HepG2 (cell line): ENCODE data around the gene NAT14. TPM values are rescaled to one million over a fixed set of nuclear protein-coding genes. Genes with fewer than 3 reads are reported as not detected.

Experiments
- CSRNP2 ChIP-seq: sonication (generic); formaldehyde crosslinking; conservative IDR thresholded peaks from 2 replicates; pipeline ENCODE4 v1.8.0; 2022; ENCODE audit warnings: low read depth, missing genetic modification reagents
- KLF15 ChIP-seq: sonication (generic); formaldehyde crosslinking; IDR thresholded peaks from 2 replicates; pipeline ENCODE4 v1.8.1; 2023; ENCODE audit warnings: borderline replicate concordance, mild to moderate bottlenecking, inconsistent platforms, missing genetic modification reagents, mixed read lengths
- LRRFIP1 ChIP-seq: sonication (generic); formaldehyde crosslinking; conservative IDR thresholded peaks from 2 replicates; pipeline ENCODE4 v1.4.0; 2020; ENCODE audit warnings: missing genetic modification reagents
- MLLT10 ChIP-seq: sonication (generic); formaldehyde crosslinking; IDR thresholded peaks from 2 replicates; pipeline ENCODE4 v1.4.0; 2020; ENCODE audit warnings: missing genetic modification reagents
- RBFOX2 ChIP-seq: fragments of 200-400 bp; formaldehyde crosslinking; IDR thresholded peaks from 2 replicates; pipeline ENCODE4 v1.6.1; 2017; ENCODE audit warnings: low read depth, mild to moderate bottlenecking, low read length
- TCF12 ChIP-seq, 2 experiments: fragments of 450-650 bp in 1 of 2; sonication (generic) in 1 of 2; formaldehyde crosslinking in 1 of 2; IDR thresholded peaks; 2 replicates each; pipeline versions ENCODE4 v1.6.1 to v1.8.0; 2017 to 2022; ENCODE audit warnings: antibody characterized with exemption in 1 of 2, mild to moderate bottlenecking in 1 of 2, missing genetic modification reagents in 1 of 2, moderate library complexity in 1 of 2
- TRAFD1 ChIP-seq: sonication (generic); formaldehyde crosslinking; IDR thresholded peaks from 2 replicates; pipeline ENCODE4 v1.5.1; 2020; ENCODE audit warnings: missing genetic modification reagents, mild to moderate bottlenecking, borderline replicate concordance
- ZBTB33 ChIP-seq: sonication (generic); formaldehyde crosslinking; IDR thresholded peaks from 2 replicates; pipeline ENCODE4 v1.4.0; 2020; ENCODE audit warnings: missing genetic modification reagents
- ZNF263 ChIP-seq: sonication (generic); formaldehyde crosslinking; IDR thresholded peaks from 2 replicates; pipeline ENCODE4 v1.4.0; 2020; ENCODE audit warnings: missing genetic modification reagents
- ZNF276 ChIP-seq: sonication (generic); formaldehyde crosslinking; IDR thresholded peaks from 2 replicates; pipeline ENCODE4 v1.4.0; 2020; ENCODE audit warnings: mild to moderate bottlenecking, low read depth, missing genetic modification reagents
- ZNF354B ChIP-seq: sonication (generic); formaldehyde crosslinking; IDR thresholded peaks from 2 replicates; pipeline ENCODE4 v1.8.0; 2022; ENCODE audit warnings: mild to moderate bottlenecking, missing genetic modification reagents
- ZNF430 ChIP-seq: sonication (generic); formaldehyde crosslinking; IDR thresholded peaks from 2 replicates; pipeline ENCODE4 v1.9.0; 2021; ENCODE audit warnings: mild to moderate bottlenecking, missing genetic modification reagents
- ZNF432 ChIP-seq: sonication (generic); formaldehyde crosslinking; IDR thresholded peaks from 2 replicates; pipeline ENCODE4 v1.5.0; 2020; ENCODE audit warnings: missing genetic modification reagents, mild to moderate bottlenecking, borderline replicate concordance
- ZNF503 ChIP-seq: sonication (generic); formaldehyde crosslinking; IDR thresholded peaks from 2 replicates; pipeline ENCODE4 v1.4.0; 2020; ENCODE audit warnings: missing genetic modification reagents
- polyA plus RNA-seq, 8 experiments: library from polyadenylated mRNA; depleted of rRNA in 3 of 8; stranded (reverse) in 7 of 8; unstranded in 1 of 8; fragments of >200 nt; fragmentation: Illumina TruSeq in 4 of 8; extraction: Trizol in 4 of 8; gene quantifications; 2 replicates each; pipeline versions ENCODE4 v1.2.1 to v1.2.3, GENCODE V29; 2011 to 2016; ENCODE audit warnings: low read depth in 4 of 8, missing spikeins in 1 of 8, mixed read lengths in 1 of 8; ENCODE audit not compliant: insufficient read depth in 1 of 8
- total RNA-seq, 5 experiments: library from RNA; depleted of rRNA; stranded (reverse); fragments of >200 nt; fragmentation: Illumina TruSeq; extraction: Trizol; gene quantifications; 2 replicates each; pipeline ENCODE4 v1.2.3, GENCODE V29; 2016; ENCODE audit warnings: low read depth in 1 of 5

NAT14 gene
- total and polyA plus RNA-seq, 2 of the 13 experiments (the other 11 are each of a cell fraction or from before 2014, with no cell fraction given) = 20.7 to 22.3 TPM

GRCh38 chr19:55461974-55462626 is 22.9 kb upstream of the NAT14 start (continued):
- TF ChIP-seq ZNF276 (CRISPR knock-in tag) (0 out of 2 replicates have a peak, but pooled peaks have one; percentile 37), ZNF432 (CRISPR knock-in tag) (no peak), LRRFIP1 (CRISPR knock-in tag) (no peak), ZNF430 (CRISPR knock-in tag) (no peak), ZNF503 (CRISPR knock-in tag) (no peak), KLF15 (CRISPR knock-in tag) (0 out of 2 replicates have a peak, but pooled peaks have one; percentile 32), ZNF354B (CRISPR knock-in tag) (0 out of 2 replicates have a peak, but pooled peaks have one; percentile 47), MLLT10 (no peak), CSRNP2 (CRISPR knock-in tag) (no peak), TRAFD1 (CRISPR knock-in tag) (0 out of 2 replicates have a peak, but pooled peaks have one; percentile 76), RBFOX2 (peak; percentile 2; the same call in 1 of the 2 replicates), ZBTB33 (CRISPR knock-in tag) (no peak), TCF12 (IDR thresholded peaks at IDR 0.05) (no peak), TCF12 (CRISPR knock-in tag; IDR thresholded peaks at IDR 0.05) (0 out of 2 replicates have a peak, but pooled peaks have one; percentile 30), ZNF263 (peak; percentile 18; the same call in 1 of the 2 replicates)
